ENCODE measurements around the gene LCORL.
"Not testable (repeated sequence)": the region's sequence is repeated elsewhere in the genome, so short reads cannot be mapped to it uniquely, and the experiment has no call there.

The LCORL gene

DNA sequence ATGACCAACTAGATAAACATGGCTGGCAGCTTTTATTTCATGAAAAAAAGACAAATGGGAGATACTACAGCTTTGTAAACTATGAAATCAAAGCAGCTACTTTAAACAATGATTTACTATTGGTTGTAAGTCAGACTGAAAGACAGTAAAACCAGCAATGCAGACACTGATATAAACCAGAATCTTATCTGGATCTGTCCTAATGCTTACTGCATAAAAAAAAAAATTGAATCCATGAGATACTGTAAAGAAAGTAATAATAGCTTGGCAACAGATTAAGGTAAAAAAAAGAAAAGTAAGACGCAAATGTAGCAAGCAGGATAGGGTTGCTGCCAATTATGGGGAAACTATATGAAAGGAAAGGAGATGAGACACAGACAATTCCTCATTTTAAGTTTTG lies 7.3 kb downstream of the LCORL start:
- DNase-seq = no peak

DNA sequence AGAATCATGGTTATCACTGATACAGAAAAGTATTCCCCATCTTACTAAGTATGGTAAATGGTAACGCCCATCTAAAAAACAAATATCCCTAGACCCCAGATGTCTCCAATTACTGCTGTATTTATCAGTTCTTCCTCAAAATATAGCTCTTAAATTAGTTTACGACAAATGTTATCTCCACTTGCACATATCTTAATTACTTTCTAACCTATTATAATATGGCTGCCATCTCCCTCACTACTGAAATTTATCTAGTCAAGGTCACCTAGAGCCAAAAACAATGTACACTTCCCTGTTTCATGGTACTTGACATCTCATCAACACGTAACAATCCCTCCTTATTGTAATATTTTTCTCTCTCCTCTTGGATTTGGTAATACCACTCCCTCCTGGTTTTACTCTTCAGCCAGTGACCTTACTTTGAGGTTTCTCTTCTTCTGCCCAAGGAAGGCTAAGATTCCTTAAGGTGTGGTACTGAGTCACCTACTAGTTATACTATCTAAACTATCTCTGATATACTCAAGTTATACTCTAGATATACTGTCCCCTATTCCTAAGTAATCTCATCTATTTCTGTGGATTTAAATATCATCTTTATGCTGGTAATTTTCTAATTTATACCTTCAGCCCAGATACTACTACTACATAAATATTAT lies 8.6 kb downstream of the LCORL start:
- DNase-seq = no peak

DNA sequence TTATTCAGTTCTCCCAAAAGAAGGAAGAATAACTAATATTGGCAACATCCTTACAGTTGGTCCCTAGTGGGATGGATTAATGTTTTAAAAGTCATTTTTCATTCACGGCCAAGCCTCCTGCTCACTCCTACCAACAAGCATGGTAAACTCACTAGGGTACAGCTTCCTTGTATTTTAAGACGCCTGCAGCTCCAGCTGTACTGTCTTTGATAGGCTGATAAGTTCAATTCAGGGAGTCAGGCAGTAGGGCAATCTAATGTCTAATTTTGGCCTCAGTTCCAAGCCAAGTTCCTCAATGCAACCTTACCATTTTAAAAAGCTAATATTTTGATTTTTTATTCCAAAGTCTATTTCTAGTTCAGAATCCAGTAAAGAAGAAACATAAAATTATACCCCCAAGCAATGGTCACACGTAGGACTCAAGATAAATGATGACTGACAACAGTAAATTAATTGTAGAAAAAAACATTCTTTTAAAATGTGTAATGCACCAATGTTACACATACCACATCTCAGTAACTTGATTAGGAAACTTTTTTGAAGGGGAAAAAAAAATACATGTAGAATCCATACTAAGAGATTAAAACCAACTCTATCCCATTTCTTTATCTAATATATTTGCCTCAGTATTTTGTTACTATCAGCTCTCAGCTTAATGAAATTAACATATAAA lies 9.3 kb downstream of the LCORL start:
- no peak for DNase-seq

DNA sequence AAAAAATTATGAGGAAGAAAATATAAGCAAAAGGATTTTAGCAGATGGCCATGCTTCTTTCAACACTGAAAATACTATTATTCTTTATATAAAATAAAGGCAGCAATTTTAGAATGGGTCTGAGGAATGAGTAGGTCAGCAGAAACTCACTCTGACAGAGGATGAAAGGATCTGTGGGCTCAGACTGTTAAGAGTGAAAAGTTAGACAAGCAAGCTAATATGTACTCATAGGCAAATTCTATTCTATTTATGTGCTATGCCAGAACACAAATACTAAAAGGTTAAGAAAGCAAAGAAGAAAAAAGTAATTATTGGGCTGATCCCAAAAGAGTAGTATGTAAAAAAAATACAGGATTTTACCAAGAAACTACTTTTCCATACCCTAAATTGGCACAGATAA lies 13.9 kb downstream of the LCORL start:
- DNase-seq = no peak

DNA sequence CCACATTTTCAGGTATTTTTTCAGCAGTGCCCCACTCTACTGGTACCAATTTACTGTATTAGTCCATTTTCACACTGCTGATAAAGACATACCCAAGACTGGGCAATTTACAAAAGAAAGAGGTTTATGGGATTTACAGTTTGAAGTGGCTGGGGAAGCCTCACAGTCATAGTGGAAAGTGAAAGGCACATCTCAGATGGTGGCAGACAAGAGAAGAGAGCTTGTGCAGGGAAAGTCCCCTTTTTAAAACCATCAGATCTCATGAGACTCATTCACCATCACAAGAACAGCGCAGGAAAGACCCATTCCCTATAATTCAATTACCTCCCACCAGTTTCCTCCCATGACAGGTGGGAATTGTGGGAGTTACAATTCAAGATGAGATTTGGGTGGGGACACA lies 15.1 kb downstream of the LCORL start:
- DNase-seq = not testable (repeated sequence)

DNA sequence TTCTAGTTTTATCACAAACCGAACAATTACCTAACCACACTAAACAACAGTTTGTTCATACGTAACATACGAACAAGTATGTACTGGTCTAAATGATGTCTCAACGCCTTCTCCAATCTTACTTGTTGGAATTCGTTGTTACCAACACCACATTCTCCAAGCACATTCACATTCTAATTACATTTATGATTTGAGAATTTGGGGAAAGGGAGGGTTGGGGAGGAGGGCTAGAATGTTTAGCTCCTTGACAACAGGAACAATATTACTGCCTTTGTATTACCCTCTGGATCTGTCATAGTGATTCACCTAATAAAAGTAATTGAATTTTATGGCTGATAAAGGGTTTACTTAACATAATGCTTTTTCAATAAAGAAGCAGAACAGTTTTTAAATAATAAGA lies 24.4 kb downstream of the LCORL start:
- no peak for DNase-seq

DNA sequence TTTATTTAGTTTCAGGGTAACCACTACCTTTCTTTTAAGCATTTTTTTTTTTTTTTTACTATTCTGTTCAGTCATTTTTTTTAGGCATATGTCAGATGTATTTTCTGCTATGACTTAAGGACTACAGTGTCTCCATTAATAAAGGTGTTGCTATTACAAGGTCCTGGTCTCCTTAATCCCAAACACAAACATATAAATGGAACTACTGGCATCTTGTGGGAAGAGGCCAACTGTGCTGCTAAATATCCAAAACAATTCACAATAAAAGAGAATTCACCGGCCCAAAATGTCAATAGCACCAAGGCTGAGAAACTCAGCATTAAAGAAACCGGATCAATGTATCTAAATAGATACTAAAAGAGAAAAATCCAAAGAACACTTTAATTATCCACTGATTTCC lies 26.4 kb downstream of the LCORL start:
- no peak for DNase-seq

DNA sequence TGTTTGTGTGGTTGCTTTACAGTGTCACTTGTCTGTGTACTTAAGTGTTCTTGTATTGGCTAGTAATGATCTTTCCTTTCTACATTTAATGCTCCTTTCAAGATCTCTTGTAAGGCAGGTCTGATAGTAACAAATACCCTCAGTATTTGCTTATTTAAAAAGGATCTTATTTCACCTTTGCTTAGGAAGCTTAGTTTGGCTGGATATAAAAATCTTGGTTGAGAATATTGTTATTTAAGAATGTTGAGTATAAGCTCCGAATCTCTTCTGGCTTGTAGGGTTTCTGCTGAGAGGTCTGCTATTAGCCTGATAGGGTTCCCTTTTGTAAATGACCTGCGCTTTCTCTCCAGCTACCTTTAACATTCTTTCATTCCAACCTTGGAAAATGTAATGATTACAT lies 35.7 kb downstream of the LCORL start:
- DNase-seq = no peak

DNA sequence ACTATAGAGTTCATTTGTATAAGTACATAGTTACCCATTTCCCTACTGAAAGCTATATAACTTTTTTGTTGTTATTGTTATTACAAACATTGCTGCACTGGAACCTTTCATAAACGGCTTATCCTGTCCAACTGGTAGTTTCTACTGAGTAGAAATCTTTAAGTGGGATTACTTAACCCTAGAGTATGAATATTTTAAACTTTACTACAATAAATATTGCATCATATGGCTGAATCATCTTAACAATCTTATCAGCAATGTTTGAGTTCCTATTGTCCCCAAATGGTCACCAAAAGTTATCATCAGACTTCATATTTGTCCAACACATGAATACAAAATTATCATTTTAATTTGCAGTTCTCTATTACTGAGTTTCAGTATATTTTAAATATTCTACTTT lies 40.5 kb downstream of the LCORL start:
- DNase-seq = no peak

DNA sequence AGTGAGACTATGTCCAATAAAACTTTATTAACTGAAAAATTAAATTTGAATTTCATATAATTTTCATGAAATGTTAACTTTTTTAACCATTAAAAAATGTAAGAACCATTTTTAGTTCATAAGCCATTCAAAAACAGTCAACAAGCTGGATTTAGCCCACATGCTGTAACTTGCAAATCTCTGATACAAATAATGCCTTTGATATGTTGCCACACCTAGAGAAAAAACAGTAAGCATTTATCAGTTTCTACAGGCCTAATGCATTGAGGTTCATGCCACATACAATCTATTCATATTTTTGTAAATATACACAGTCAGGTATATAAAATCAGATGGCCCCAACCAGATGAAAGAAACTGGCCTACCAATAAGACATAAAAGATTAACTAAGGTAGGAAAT lies 52.8 kb downstream of the LCORL start:
- no peak for DNase-seq

DNA sequence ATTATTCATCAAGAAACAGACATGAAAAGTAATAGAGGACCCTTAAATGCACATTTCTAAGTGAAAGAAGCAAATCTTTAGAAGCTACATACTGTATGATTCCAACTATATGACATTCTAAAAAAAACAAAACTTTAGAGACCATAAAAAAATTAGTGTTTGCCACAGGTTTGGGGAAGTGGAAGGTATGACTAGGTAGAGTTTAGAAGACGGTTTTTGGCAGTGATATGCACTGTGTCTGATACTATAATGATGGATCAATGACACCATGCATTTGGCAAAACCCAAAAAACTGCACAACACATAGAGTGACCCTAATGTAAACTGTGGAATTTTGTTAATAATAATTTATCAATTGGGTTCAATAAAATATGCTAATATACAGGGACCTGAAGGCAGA lies 54.5 kb downstream of the LCORL start:
- DNase-seq = no peak

DNA sequence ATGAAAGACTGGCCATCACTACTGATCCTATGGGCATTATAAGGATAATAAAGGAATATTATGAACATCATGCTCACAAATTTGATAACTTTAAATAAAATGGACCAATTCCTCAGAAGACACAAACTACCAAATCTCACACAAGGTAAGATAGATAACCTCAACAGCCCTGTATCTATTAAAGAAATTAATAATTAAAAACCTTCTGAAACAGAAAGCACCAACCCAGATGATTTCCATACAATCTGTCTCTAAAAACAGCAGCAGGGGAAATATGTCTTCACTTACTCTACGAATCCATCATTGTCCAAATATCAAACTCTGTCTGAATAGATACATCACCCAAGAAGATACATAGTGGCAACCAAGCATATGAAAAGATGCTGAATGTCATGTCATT lies 55.2 kb downstream of the LCORL start:
- no peak for DNase-seq

DNA sequence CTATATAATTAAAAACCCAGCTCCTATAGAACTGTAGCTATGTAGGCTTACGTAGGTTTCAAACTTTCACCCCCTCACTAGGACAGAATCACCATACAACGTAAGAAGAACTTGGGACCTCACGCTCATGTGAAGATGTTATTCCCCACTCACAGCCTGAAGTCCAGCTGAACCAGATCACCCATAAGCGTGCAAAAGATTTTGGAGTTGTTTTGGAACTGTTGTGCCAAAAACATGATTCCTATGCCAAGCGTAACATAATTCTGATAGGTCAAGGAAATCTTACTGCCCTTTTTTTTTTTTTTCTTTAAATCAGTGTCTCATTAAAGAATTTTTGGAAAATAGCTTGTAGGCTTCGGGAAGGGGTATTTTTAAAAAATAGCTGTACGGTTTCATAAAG lies 57.0 kb downstream of the LCORL start:
- DNase-seq = no peak

DNA sequence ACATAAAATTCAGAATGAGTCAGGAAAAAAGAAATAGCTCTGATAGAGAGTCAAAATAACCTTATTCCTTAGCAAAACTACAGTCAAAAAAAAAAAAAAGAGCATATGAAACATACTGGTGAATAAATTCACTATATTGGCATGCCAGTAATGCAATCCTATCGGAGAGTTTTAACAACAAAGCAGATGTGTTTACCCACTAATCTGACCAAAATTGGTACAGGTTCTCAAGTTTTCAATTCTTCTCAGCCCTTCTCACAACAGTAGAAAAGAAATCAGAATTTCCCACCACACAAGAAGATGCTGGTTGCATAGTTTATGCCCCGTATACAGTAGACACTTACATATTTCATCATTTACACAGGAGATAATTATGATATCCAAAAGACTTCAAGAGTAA lies 59.4 kb downstream of the LCORL start:
- no peak for DNase-seq

DNA sequence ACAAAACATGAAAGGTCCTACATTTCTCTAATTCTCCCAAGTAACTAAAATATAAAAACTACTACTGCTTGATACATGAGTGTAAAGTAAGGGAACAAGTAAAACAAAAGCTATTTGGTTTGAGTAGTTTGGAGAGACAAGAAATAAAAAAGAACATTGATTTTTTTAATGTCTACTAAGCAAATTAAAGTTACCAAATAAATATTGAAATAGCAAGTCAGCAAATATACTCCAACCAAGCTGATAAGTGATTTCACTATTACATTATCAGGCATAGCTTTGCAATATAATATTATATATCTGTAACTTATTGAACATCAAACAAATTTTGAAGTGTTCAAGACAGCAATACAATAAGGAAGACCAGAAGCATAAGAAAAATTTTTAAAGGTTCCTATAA lies 60.3 kb downstream of the LCORL start:
- no peak for DNase-seq

DNA sequence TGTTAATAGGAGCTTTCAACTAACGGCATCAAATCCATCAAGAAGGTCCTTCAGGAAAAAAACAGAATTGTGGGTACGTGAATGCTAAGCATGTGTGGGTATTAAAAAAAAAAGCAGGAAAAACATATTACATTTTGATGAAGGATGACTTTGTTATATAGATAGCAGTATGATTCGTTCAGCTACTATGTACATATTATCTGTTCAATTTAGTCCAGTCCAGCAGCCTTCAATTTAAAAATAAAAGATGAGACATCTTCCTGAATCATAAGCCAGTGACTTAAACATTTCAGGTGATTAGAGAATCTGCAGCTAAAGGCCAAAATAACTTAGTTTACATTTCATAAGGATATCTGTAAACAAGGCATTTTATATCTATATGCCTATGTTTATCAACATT lies 63.4 kb downstream of the LCORL start:
- DNase-seq = no peak

DNA sequence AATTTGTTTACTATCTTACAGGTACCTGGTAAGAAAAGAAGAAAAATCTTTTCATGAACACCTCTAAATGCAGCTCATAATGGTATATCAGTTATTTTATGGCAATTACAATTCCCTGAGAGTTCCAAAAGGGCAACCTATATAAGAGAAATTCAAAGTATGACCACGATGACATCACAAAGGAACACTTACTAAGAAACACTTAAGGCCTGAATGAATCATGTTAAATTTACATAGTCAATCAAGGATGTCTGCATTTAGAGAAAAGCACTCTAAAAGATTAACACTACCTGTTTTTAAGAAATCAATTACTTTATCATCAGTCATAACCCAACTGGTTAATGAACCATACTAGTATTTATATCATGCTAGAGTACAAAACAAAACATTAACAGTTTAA lies 63.9 kb downstream of the LCORL start:
- DNase-seq = no peak

DNA sequence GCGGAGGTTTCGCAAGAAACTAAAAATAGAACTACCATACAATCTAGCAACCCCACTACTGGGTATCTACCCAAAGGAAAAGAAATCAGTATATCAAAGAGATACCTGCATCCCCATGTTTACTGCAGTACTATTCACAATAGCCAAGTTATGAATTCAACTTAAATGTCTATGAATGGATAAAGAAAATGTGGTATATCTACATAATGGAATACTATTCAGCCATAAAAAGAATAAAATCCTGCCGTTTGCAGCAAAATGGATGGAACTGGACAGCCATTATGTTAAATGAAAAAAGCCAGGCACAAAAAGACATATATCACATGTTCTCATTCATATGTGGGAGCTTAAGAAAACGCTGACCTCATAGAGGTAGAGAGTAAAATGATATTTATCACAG lies 65.3 kb downstream of the LCORL start:
- DNase-seq = no peak

DNA sequence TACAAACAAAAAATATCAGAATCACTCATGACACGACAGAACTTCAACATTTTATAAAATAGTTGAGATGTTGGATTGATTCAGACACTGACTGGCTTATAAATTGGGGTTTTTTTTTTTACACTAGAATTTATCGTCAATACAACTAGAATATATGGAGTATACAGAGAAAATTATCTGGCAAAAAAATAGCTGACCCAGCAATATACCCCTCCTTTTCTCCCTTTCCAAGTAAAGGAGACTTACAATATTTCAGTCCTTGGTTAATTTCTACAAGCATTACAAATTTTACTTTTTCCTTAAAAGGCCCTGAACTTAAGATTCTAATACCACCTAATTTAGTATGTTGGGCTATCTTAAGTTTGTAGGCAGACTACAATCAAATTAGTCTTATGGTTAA lies 76.3 kb downstream of the LCORL start:
- DNase-seq = no peak

DNA sequence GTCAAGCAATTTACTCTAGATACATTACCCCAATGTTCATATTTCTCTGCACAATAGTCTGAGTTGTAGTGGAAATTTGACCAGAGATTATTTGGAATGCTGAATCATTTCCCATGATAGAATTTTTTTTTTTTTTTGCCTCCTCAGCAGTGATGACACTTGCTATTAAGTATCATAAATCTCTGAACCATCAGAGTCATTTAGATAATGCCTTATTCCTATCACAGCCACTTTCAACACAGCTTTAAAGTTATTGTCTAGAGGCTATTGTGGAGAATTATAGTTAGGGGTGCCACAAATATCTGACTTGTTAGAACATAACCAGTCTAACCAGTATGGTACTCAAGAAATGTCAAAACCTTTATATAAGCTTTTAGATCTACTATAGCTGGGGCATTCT lies 79.8 kb downstream of the LCORL start:
- DNase-seq = no peak

DNA sequence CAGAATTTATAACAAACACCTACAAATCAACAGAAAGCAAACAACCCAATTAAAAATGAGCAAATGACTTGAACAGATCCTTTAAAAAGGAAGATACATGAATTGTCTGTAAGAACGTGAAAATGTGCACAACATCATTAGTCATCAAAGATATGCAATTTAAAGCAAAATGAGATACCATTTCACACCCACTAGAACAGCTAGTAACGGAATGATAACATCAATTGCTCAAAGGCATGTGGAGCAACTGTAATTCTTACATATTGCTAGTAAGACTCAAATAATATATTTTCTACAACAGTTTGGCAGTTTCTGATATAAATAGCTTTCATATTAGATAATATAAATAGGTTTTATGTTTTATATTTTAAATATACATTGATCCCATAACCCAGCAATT lies 82.5 kb downstream of the LCORL start:
- DNase-seq = no peak

DNA sequence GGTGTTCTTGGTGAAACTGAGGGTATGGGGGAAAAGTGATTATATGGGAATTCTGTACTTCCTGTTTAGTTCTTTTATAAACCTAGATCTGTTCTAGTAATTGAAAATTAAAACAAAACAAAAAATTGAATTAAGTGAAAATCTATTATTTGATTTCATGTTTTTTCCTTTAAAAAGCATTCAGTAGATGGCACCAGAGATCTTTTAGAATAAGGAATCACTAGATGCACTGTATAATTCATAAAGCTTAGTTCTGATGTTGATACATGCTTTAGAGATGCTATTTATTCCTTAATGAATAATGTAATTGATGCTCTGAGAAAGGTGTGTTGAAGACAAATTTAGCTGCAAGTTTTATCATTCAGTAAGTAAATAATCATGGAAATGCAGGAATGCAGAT lies 87.3 kb downstream of the LCORL start:
- no peak for DNase-seq

DNA sequence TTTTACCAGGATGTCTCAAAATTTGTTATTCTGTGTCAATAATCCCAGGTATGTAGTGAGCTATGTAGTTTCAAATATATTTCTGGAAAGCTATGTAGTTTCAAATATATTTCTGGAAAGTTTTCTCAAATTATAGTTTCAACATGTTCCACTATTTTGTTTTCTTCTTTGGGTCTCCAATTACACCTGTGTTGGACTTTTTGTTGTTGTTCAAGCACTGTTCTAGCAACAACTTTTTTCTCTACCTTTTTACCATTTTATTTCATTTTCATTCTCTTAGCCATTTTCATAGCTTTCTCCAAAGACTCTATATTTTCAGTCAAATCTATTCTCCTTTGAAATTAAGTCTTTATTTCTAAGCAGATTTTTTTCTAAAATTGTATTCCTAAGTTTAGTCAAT lies 88.4 kb downstream of the LCORL start:
- no peak for DNase-seq

DNA sequence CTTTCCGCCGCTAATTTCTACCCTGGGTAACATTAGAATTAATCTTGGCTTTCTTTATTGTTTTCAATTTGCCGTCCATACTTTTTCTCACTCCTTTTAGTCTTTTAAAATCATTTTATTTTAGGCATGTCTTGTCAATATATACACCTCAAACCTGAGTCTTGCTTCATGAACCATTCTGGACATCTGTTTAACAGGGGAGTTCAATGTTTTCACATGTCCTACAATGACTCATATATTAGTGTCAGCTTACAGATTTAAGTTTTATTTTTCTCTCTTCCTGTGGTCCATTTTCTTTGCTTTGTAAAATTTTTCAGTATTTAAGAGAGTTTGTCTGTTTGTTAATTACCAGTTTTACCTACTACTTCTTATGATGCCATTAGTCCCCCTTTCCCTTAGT lies 89.5 kb downstream of the LCORL start:
- no peak for DNase-seq

DNA sequence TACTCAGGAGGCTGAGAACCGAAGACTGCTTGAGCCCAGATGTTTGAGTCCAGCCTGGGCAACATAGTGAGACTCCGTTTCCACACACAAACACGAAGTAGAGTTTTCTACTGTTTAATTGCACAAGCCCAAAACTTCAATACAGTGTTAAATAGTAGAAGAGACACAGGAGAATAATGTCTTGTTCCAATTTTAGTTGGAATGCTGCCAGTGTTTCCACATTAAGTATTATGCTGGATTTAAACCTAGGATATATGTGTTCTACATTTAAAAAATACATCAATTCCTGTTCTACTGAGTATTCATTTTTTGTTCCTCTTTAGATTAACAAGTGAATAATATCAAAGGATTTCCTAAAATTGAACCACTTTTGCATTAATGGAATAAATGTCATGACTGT lies 91.3 kb downstream of the LCORL start:
- no peak for DNase-seq
